K562 (cell line): ENCODE data around the gene VPS13D. TPM values are rescaled to one million over a fixed set of nuclear protein-coding genes. Genes with fewer than 3 reads are reported as not detected.
A peak's percentile ranks its signal among the peaks of the same experiment; 100 is the strongest.

Experiments
- ADNP ChIP-seq: fragments of 200-800 bp; sonication (Bioruptor generic); IDR thresholded peaks from 2 replicates; pipeline ENCODE4 v1.6.1; 2016; ENCODE audit warnings: missing genetic modification characterization, missing compliant biosample characterization
- BRD9 ChIP-seq: fragments of 450-650 bp; IDR thresholded peaks from 2 replicates; pipeline ENCODE4 v1.6.1; 2018; ENCODE audit warnings: low read depth; ENCODE audit not compliant: partially characterized antibody
- ETV5 ChIP-seq: sonication (generic); formaldehyde crosslinking; IDR thresholded peaks from 2 replicates; pipeline ENCODE4 v1.4.0; 2020; ENCODE audit warnings: low read depth, mild to moderate bottlenecking, missing genetic modification reagents
- ETV6 ChIP-seq, 3 experiments: fragments of 150-350 bp in 1 of 3; sonication (generic) in 1 of 3; formaldehyde crosslinking in 1 of 3; IDR thresholded peaks; 2 replicates each; pipeline versions ENCODE4 v1.6.1 to v1.8.0; 2014 to 2022; ENCODE audit warnings: borderline replicate concordance in 2 of 3, low read depth in 2 of 3, antibody characterized with exemption in 1 of 3, low read length in 1 of 3, mild to moderate bottlenecking in 1 of 3, missing genetic modification reagents in 1 of 3
- GATA2 ChIP-seq: sonication (generic); formaldehyde crosslinking; IDR thresholded peaks from 2 replicates; pipeline ENCODE4 v1.4.0; 2020; ENCODE audit warnings: mild to moderate bottlenecking, missing genetic modification reagents
- GATAD2A ChIP-seq: fragments of 450-650 bp; IDR thresholded peaks from 2 replicates; pipeline ENCODE4 v1.6.1; 2017
- HCFC1 ChIP-seq: IDR thresholded peaks from 2 replicates; pipeline ENCODE4 v1.6.1; 2012; ENCODE audit warnings: low read depth, low read length, improper control_type of control experiment
- HMG20A ChIP-seq: fragments of 450-650 bp; formaldehyde crosslinking; conservative IDR thresholded peaks from 2 replicates; pipeline ENCODE4 v1.4.0; 2020; ENCODE audit warnings: mild to moderate bottlenecking, mixed read lengths
- HSF4 ChIP-seq: fragments of 250-450 bp; sonication (Bioruptor Pico); IDR thresholded peaks from 2 replicates; pipeline ENCODE4 v2.1.2; 2022; ENCODE audit warnings: mild to moderate bottlenecking, moderate library complexity, borderline replicate concordance
- IRF1 ChIP-seq: sonication (generic); formaldehyde crosslinking; IDR thresholded peaks from 2 replicates; pipeline ENCODE4 v1.8.0; 2022; ENCODE audit warnings: missing genetic modification reagents, mild to moderate bottlenecking, borderline replicate concordance
- MTA2 ChIP-seq: fragments of 450-650 bp; IDR thresholded peaks from 2 replicates; pipeline ENCODE4 v1.6.1; 2016; ENCODE audit warnings: low read depth
- NR2F6 ChIP-seq: fragments of 450-650 bp; formaldehyde crosslinking; IDR thresholded peaks from 2 replicates; pipeline ENCODE4 v1.4.0; 2020; ENCODE audit warnings: mild to moderate bottlenecking
- PHB ChIP-seq: fragments of 250-450 bp; sonication (Bioruptor Pico); IDR thresholded peaks from 2 replicates; pipeline ENCODE4 v1.5.0; 2021
- ZBTB2 ChIP-seq: fragments of 450-650 bp; IDR thresholded peaks from 2 replicates; pipeline ENCODE4 v1.6.1; 2016; ENCODE audit warnings: antibody characterized with exemption
- polyA plus RNA-seq, 8 experiments: library from polyadenylated mRNA; depleted of rRNA in 4 of 8; stranded (reverse) in 5 of 8; unstranded in 3 of 8; fragments of >200 nt; fragmentation: Nextera tagmentation in 2 of 8; fragmentation: Illumina TruSeq in 1 of 8; extraction: Ambion mirVana in 2 of 8; extraction: Trizol in 1 of 8; gene quantifications; 2 replicates each; pipeline versions ENCODE4 v1.2.1 to v1.2.3, GENCODE V29; 2011 to 2014; ENCODE audit warnings: inconsistent platforms in 1 of 8, missing spikeins in 1 of 8
- total RNA-seq, 7 experiments: library from RNA; depleted of rRNA in 6 of 7; stranded (reverse); fragments of >200 nt in 6 of 7; fragmentation: Illumina TruSeq in 2 of 7; extraction: Trizol in 2 of 7; gene quantifications; 2 replicates each; pipeline versions ENCODE4 v1.2.1 to v1.2.3, GENCODE V29; 2011 to 2021; ENCODE audit warnings: low replicate concordance in 1 of 7
- TF ChIP-seq, protein P1 (sequence below): sonication (generic); formaldehyde crosslinking; IDR thresholded peaks from 2 replicates; pipeline ENCODE4 v1.9.0; 2022; ENCODE audit warnings: mild to moderate bottlenecking, missing genetic modification reagents
- TF ChIP-seq, protein P2 (sequence below): IDR thresholded peaks from 3 replicates; pipeline ENCODE4 v1.6.1; 2011; ENCODE audit warnings: borderline replicate concordance, mild to moderate bottlenecking; ENCODE audit not compliant: insufficient read length, insufficient read depth
- TF ChIP-seq, protein P3 (sequence below): sonication (generic); formaldehyde crosslinking; IDR thresholded peaks from 2 replicates; pipeline ENCODE4 v1.8.0; 2022; ENCODE audit warnings: missing genetic modification reagents, mild to moderate bottlenecking, borderline replicate concordance
- TF ChIP-seq, protein P4 (sequence below): fragments of 250-450 bp; sonication (Bioruptor Pico); IDR thresholded peaks from 2 replicates; pipeline ENCODE4 v1.9.0; 2021; ENCODE audit warnings: mild to moderate bottlenecking, inconsistent platforms

VPS13D gene
- total and polyA plus RNA-seq, 9 of the 15 experiments (the other 6 are each of a cell fraction or from before 2014, with no cell fraction given): 6.1 to 51.5 (median 38.5) TPM

DNA sequence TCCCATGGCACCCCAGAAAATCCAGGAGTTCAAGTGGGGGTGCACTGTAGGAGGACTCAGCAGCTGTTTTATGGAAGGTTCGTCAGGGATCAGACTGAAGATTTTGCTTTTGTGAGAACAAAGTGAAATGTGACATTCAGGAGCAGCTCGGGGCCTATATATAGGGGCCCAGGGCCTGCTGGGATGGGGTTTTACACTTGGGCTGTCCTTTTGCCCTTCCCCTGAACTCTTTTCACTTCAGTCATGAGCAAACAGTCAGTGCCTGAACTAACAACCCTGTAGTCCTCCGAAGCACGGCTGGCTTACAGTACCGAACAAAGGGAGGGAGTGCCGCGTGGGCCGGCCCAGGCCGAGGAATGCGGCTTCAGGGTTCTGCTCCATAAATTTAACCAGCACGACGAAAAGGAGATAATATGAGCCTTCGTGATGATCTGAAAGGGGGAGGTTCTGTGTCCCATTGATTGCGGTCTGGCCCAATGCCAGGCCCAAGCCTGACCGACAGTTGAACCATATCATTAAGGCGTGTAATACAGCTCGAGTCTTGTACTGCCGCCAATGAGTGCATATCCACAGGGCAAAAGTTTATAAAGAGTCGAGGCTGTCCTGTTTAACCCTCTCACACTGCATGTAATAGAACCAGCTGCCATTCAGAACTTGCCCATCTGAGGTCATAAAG lies 248.2 kb downstream of the VPS13D start (continued):
- no peak; the same call in 1 of the 2 replicates for TF ChIP-seq HSF4
- 0 out of 2 replicates have a peak, but pooled peaks have one; percentile 68 for TF ChIP-seq GATAD2A
- peak; percentile 79; the same call in 1 of the 2 replicates for TF ChIP-seq ZBTB2
- TF ChIP-seq HMG20A (CRISPR knock-in tag): no peak
- TF ChIP-seq, protein P1, sequence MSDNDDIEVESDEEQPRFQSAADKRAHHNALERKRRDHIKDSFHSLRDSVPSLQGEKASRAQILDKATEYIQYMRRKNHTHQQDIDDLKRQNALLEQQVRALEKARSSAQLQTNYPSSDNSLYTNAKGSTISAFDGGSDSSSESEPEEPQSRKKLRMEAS (CRISPR knock-in tag): peak; percentile 91
- TF ChIP-seq, protein P2, sequence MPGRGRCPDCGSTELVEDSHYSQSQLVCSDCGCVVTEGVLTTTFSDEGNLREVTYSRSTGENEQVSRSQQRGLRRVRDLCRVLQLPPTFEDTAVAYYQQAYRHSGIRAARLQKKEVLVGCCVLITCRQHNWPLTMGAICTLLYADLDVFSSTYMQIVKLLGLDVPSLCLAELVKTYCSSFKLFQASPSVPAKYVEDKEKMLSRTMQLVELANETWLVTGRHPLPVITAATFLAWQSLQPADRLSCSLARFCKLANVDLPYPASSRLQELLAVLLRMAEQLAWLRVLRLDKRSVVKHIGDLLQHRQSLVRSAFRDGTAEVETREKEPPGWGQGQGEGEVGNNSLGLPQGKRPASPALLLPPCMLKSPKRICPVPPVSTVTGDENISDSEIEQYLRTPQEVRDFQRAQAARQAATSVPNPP: no peak
- no peak; the same call in 1 of the 2 replicates for TF ChIP-seq ADNP (tag)
- peak; percentile 86 for TF ChIP-seq BRD9
- TF ChIP-seq NR2F6 (CRISPR knock-in tag): no peak
- no peak for TF ChIP-seq PHB (CRISPR knock-in tag)
- TF ChIP-seq, protein P3, sequence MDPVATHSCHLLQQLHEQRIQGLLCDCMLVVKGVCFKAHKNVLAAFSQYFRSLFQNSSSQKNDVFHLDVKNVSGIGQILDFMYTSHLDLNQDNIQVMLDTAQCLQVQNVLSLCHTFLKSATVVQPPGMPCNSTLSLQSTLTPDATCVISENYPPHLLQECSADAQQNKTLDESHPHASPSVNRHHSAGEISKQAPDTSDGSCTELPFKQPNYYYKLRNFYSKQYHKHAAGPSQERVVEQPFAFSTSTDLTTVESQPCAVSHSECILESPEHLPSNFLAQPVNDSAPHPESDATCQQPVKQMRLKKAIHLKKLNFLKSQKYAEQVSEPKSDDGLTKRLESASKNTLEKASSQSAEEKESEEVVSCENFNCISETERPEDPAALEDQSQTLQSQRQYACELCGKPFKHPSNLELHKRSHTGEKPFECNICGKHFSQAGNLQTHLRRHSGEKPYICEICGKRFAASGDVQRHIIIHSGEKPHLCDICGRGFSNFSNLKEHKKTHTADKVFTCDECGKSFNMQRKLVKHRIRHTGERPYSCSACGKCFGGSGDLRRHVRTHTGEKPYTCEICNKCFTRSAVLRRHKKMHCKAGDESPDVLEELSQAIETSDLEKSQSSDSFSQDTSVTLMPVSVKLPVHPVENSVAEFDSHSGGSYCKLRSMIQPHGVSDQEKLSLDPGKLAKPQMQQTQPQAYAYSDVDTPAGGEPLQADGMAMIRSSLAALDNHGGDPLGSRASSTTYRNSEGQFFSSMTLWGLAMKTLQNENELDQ: no peak
- TF ChIP-seq, protein P4, sequence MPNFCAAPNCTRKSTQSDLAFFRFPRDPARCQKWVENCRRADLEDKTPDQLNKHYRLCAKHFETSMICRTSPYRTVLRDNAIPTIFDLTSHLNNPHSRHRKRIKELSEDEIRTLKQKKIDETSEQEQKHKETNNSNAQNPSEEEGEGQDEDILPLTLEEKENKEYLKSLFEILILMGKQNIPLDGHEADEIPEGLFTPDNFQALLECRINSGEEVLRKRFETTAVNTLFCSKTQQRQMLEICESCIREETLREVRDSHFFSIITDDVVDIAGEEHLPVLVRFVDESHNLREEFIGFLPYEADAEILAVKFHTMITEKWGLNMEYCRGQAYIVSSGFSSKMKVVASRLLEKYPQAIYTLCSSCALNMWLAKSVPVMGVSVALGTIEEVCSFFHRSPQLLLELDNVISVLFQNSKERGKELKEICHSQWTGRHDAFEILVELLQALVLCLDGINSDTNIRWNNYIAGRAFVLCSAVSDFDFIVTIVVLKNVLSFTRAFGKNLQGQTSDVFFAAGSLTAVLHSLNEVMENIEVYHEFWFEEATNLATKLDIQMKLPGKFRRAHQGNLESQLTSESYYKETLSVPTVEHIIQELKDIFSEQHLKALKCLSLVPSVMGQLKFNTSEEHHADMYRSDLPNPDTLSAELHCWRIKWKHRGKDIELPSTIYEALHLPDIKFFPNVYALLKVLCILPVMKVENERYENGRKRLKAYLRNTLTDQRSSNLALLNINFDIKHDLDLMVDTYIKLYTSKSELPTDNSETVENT (CRISPR knock-in tag): peak; percentile 85; the same call in 1 of the 2 replicates
- TF ChIP-seq IRF1: no peak
- peak; percentile 84 for TF ChIP-seq ETV5 (CRISPR knock-in tag)
- TF ChIP-seq MTA2: peak; percentile 57; the same call in 1 of the 2 replicates
- TF ChIP-seq GATA2 (CRISPR knock-in tag): peak; percentile 24; the same call in 1 of the 2 replicates
- peak; percentile 42 to 78; a peak in 3 of 4 replicates for TF ChIP-seq ETV6 (IDR thresholded peaks at IDR 0.05; ENCODE audit: borderline replicate concordance in 1 of 2, low read depth in 2 of 2, low read length in 1 of 2)
- TF ChIP-seq ETV6 (CRISPR knock-in tag; IDR thresholded peaks at IDR 0.05; ENCODE audit: borderline replicate concordance): peak; percentile 70; the same call in 1 of the 2 replicates
- TF ChIP-seq HCFC1: no peak
